Activated naive CD4-positive, alpha-beta T cell treated with anti-CD3 and anti-CD28 coated beads, Interleukin-2, amount 50 U/mL, for 72 hours (primary cell): ENCODE measurements around the gene CACNB3. TPM values are rescaled to one million over a fixed set of nuclear protein-coding genes. Genes with fewer than 3 reads are reported as not detected.
"Not testable (repeated sequence)": the region's sequence is repeated elsewhere in the genome, so short reads cannot be mapped to it uniquely, and the experiment has no call there.

Source experiments
- ATAC-seq, 2 donors: fragments of 150-1000 bp; cut with Tn5 transposase; 2 replicates each; pipeline ENCODE4 v1.10.0; 2021; ENCODE audit warnings: mild to moderate bottlenecking in 2 of 2, moderate library complexity in 2 of 2
- DNase-seq, 2 donors: peaks; one replicate each; pipeline ENCODE4 v3.0.0; 2021 to 2022; ENCODE audit warnings: low spot score in 2 of 2
- H3K27ac Mint-ChIP-seq, 2 donors: one replicate each; pipeline ENCODE4 v1.8.0; 2022; ENCODE audit warnings: mild to moderate bottlenecking in 2 of 2, mixed read lengths in 2 of 2
- H3K36me3 Mint-ChIP-seq, 2 donors: one replicate each; pipeline ENCODE4 v1.8.0; 2022; ENCODE audit warnings: mixed read lengths in 2 of 2
- H3K9me3 Mint-ChIP-seq, 2 donors: one replicate each; pipeline ENCODE4 v1.8.0; 2022; ENCODE audit warnings: mixed read lengths in 2 of 2
- total RNA-seq, 2 donors: library from RNA; stranded (reverse); gene quantifications; one replicate each; pipeline ENCODE4 v1.2.3, GENCODE V29; 2022

The CACNB3 gene
- total RNA-seq, 2 donors from 2014 or later, result 11.0 to 15.3 TPM

- ATAC-seq (no peak), DNase-seq (no peak)
- peaks cover 0 to 17% of the 10 kb centered on the region in 2 donors for H3K36me3 Mint-ChIP-seq
- H3K27ac Mint-ChIP-seq, result no peak overlapping the region
- no peaks in the 10 kb centered on the region for H3K9me3 Mint-ChIP-seq
Observed at GRCh38 chr12:48827513-48828096, 9.3 kb downstream of the CACNB3 start.

- Mint-ChIP-seq H3K36me3 (peaks cover 2 to 18% of the 10 kb centered on the region in 2 donors), H3K9me3 (no peaks in the 10 kb centered on the region), H3K27ac (no peak overlapping the region)
- ATAC-seq, result no peak
- no peak for DNase-seq
Observed at GRCh38 chr12:48828293-48828692, 10.0 kb downstream of the CACNB3 start.

GRCh38 chr12:48828841-48829575 is 10.7 kb downstream of the CACNB3 start:
- Mint-ChIP-seq H3K27ac (peak overlapping the region; percentile 27 to 37), H3K9me3 (no peaks in the 10 kb centered on the region)

GRCh38 chr12:48831257-48831656 is 13.0 kb downstream of the CACNB3 start:
- H3K36me3 Mint-ChIP-seq, result peaks cover 6 to 21% of the 10 kb centered on the region in 2 donors
- ATAC-seq, result no peak
- peak overlapping the region in 1 of 2 donors; percentile 36 for H3K27ac Mint-ChIP-seq
- DNase-seq, result no peak
- H3K9me3 Mint-ChIP-seq, result no peaks in the 10 kb centered on the region

More at GRCh38 chr12:48828841-48829575, 10.7 kb downstream of the CACNB3 start:
- no peak for DNase-seq
- H3K36me3 Mint-ChIP-seq, result peaks cover 6 to 21% of the 10 kb centered on the region in 2 donors
- ATAC-seq, result no peak

GRCh38 chr12:48832321-48833060 is 14.2 kb downstream of the CACNB3 start:
- Mint-ChIP-seq H3K27ac (peak overlapping the region; percentile 44 to 72), H3K9me3 (no peaks in the 10 kb centered on the region), H3K36me3 (peaks cover 6 to 21% of the 10 kb centered on the region in 2 donors)
- ATAC-seq (no peak), DNase-seq (no peak)

GRCh38 chr12:48838048-48838447 is 19.8 kb downstream of the CACNB3 start:
- Mint-ChIP-seq H3K9me3 (no peaks in the 10 kb centered on the region), H3K36me3 (peaks cover 5 to 12% of the 10 kb centered on the region in 2 donors), H3K27ac (no peak overlapping the region)
- no peak for DNase-seq
- ATAC-seq, result no peak

- DNase-seq, H3K9me3 Mint-ChIP-seq, ATAC-seq: not testable (repeated sequence)
- peak overlapping the region in 1 of 2 donors; percentile 22 for H3K27ac Mint-ChIP-seq
- H3K36me3 Mint-ChIP-seq, result peaks cover 5 to 12% of the 10 kb centered on the region in 2 donors
Observed at GRCh38 chr12:48842021-48842420, 23.7 kb downstream of the CACNB3 start.

GRCh38 chr12:48851883-48852733 is 33.8 kb downstream of the CACNB3 start, which contains the start of gene DDX23:
TSS of gene DDX23 (minus strand) at chr12:48852163. CDS start at chr12:48845782, 6,381 bp downstream.
- no peaks in the 10 kb centered on the region for H3K9me3 Mint-ChIP-seq
- H3K36me3 Mint-ChIP-seq, result peaks cover 23 to 33% of the 10 kb centered on the region in 2 donors
- peak; percentile 86 to 94 for DNase-seq
- peak; percentile 95 to 97 for ATAC-seq
- peak within 1 kb of the TSS; percentile 97 to 99 for H3K27ac Mint-ChIP-seq

- peak; percentile 33 to 37 for ATAC-seq
- H3K36me3 Mint-ChIP-seq, result peaks cover 23 to 33% of the 10 kb centered on the region in 2 donors
- no peaks in the 10 kb centered on the region for H3K9me3 Mint-ChIP-seq
- H3K27ac Mint-ChIP-seq, result peak overlapping the region; percentile 97 to 99
- peak; percentile 79 to 89 for DNase-seq
Observed at GRCh38 chr12:48852734-48853688, 34.7 kb downstream of the CACNB3 start.

GRCh38 chr12:48854488-48854887 is 36.2 kb downstream of the CACNB3 start:
- ATAC-seq, result no peak
- DNase-seq, result no peak
- Mint-ChIP-seq H3K9me3 (no peaks in the 10 kb centered on the region), H3K36me3 (peaks cover 23 to 33% of the 10 kb centered on the region in 2 donors), H3K27ac (no peak overlapping the region)

GRCh38 chr12:48854932-48855331 is 36.6 kb downstream of the CACNB3 start:
- not testable (repeated sequence) for DNase-seq, ATAC-seq, H3K9me3 Mint-ChIP-seq

GRCh38 chr12:48856379-48856778 is 38.1 kb downstream of the CACNB3 start:
- DNase-seq, result no peak
- no peak for ATAC-seq
- Mint-ChIP-seq H3K36me3 (peaks cover 4 to 14% of the 10 kb centered on the region in 2 donors), H3K27ac (no peak overlapping the region), H3K9me3 (no peaks in the 10 kb centered on the region)

More at GRCh38 chr12:48854932-48855331, 36.6 kb downstream of the CACNB3 start:
- H3K27ac Mint-ChIP-seq, result peak overlapping the region in 1 of 2 donors; percentile 9
- peaks cover 18 to 29% of the 10 kb centered on the region in 2 donors for H3K36me3 Mint-ChIP-seq

GRCh38 chr12:48857278-48857994 is 39.1 kb downstream of the CACNB3 start:
- ATAC-seq (no peak), DNase-seq (no peak)
- Mint-ChIP-seq H3K9me3 (no peaks in the 10 kb centered on the region), H3K27ac (no peak overlapping the region), H3K36me3 (peaks cover 0 to 6% of the 10 kb centered on the region in 2 donors)

GRCh38 chr12:48858043-48858442 is 39.7 kb downstream of the CACNB3 start:
- no peak overlapping the region for H3K27ac Mint-ChIP-seq
- ATAC-seq (no peak), DNase-seq (no peak)
- H3K36me3 Mint-ChIP-seq, result peaks cover 0 to 3% of the 10 kb centered on the region in 2 donors
- no peaks in the 10 kb centered on the region for H3K9me3 Mint-ChIP-seq

- no peak for ATAC-seq
- DNase-seq, result no peak
- no peaks in the 10 kb centered on the region for H3K36me3 Mint-ChIP-seq
- no peaks in the 10 kb centered on the region for H3K9me3 Mint-ChIP-seq
- H3K27ac Mint-ChIP-seq, result no peak overlapping the region
Observed at GRCh38 chr12:48859607-48860006, 41.3 kb downstream of the CACNB3 start.
